Heart right ventricle (tissue), 16 donors: ENCODE results near the gene CNNM2. TPM values are rescaled to one million over a fixed set of nuclear protein-coding genes. Genes with fewer than 3 reads are reported as not detected.

Experiments
- ATAC-seq, 8 donors: fragments of 200-7000 bp; cut with Tn5 transposase; one replicate each; pipeline ENCODE4 v1.9.1; 2020; ENCODE audit warnings: mild to moderate bottlenecking in 8 of 8, moderate library complexity in 8 of 8, moderate number of reproducible peaks in 1 of 8
- DNase-seq, 2 donors: peaks; one replicate each; pipeline ENCODE4 v3.0.0-alpha.2; 2020
- H3K27ac ChIP-seq, 10 donors: fragments of 200-600 bp; sonication (generic) in 2 of 10; one replicate each; pipeline versions ENCODE4 v1.5.0 to v1.8.0; 2020 to 2022; ENCODE audit warnings: mild to moderate bottlenecking in 3 of 10
- H3K27me3 ChIP-seq, 7 donors: fragments of 200-600 bp; one replicate each; pipeline ENCODE4 v1.8.0; 2021 to 2022; ENCODE audit warnings: mild to moderate bottlenecking in 2 of 7
- H3K36me3 ChIP-seq, 9 donors: fragments of 200-600 bp; sonication (generic) in 1 of 9; one replicate each; pipeline versions ENCODE4 v1.5.0 to v1.8.0; 2020 to 2022; ENCODE audit warnings: mild to moderate bottlenecking in 2 of 9
- H3K4me1 ChIP-seq, 9 donors: fragments of 200-600 bp; sonication (generic) in 1 of 9; one replicate each; pipeline versions ENCODE4 v1.5.0 to v1.8.0; 2020 to 2022; ENCODE audit warnings: mild to moderate bottlenecking in 4 of 9
- H3K4me3 ChIP-seq, 10 donors: fragments of 200-600 bp; sonication (generic) in 2 of 10; one replicate each; pipeline versions ENCODE4 v1.5.0 to v1.8.0; 2020 to 2022; ENCODE audit warnings: mild to moderate bottlenecking in 7 of 10, moderate library complexity in 2 of 10
- H3K9me3 ChIP-seq, 11 donors: fragments of 200-600 bp in 10 of 11; sonication (generic) in 2 of 11; one replicate each; pipeline versions ENCODE4 v1.5.0 to v1.8.0; 2013 to 2022; ENCODE audit warnings: mild to moderate bottlenecking in 2 of 11, control low read depth in 1 of 11, moderate library complexity in 1 of 11
- CTCF ChIP-seq, 9 donors: fragments of 200-600 bp; sonication (generic) in 2 of 9; IDR thresholded peaks; one replicate each; pipeline versions ENCODE4 v1.5.0 to v1.8.0; 2021 to 2022; ENCODE audit warnings: antibody characterized with exemption in 9 of 9, mild to moderate bottlenecking in 5 of 9, moderate library complexity in 1 of 9
- WGBS, 2 donors: extraction: QIAGEN DNeasy Blood & Tissue Kit; methylation state at CpG; one replicate each; pipeline ENCODE4 v1.1.7; 2013; ENCODE audit warnings: inconsistent platforms in 1 of 2; 5-methylcytosine and 5-hydroxymethylcytosine counted together
- intact Hi-C, 10 donors: fragments of 100-400 bp; cut with DNase I; formaldehyde crosslinking; loops; one replicate each; pipeline versions ENCODE4 v1.11.1 to v1.14.2; 2022
- polyA plus RNA-seq, 2 donors: library from polyadenylated mRNA; stranded (reverse); fragments of 200-250 nt; gene quantifications; one replicate each; pipeline ENCODE4 v1.2.3, GENCODE V29; 2013
- total RNA-seq, 10 donors: library from RNA; stranded (reverse); fragmentation: NEBNext Ultra II Directional in 3 of 10; extraction: Animal tissue kit (Norgen Biotek cat#: 25700) in 3 of 10; gene quantifications; one replicate each; pipeline versions ENCODE4 v1.2.1 to v1.2.4, GENCODE V29; 2021 to 2023
- donor health status: Arrhythmogenic right ventricular cardiomyopathy.
- donor health status: ischemic (EF 13 %, LVEDD 7.1; RV severe dilation, severe dysfunction).
- donor health status: healthy with polysubstance abuse.
- donor health status: DM: no; HTN: yes; CAD: no.
- donor health status: DM: no; HTN: no; CAD: no.
- donor health status: ischemic (EF 25% LVEDD 6.9; RV normal size, moderate dysfunction).
- donor health status: ischemic (EF 25% LVEDD 5.7; RV mildly dilated, moderate dysfunction).
- donor health status: healthy.
- donor health status: DM: yes; HTN: yes; CAD: no.
- donor health status: Ischemic cardiomyopathy.
- donor health status: ischemic (EF 35%, LVEDD 5.7; RV mildly dilated, moderate dysfunction).
- donor health status: nonischemic (EF 11% LVEDD 7.7; RV severe dilation, severe dysfunction).
- donor health status: DM: yes; HTN: yes; CAD: no.
- donor health status: PGD.
- donor health status: ischemic (EF 29% LVEDD 5.4; RV normal size, mild dysfunction).
- donor health status: nonischemic (EF 23%, LVEDD 6.1; RV moderate dilation, normal function).

Gene CNNM2
- total and polyA plus RNA-seq, 12 donors, result 1.3 to 5.3 (median 3.9) TPM

DNA sequence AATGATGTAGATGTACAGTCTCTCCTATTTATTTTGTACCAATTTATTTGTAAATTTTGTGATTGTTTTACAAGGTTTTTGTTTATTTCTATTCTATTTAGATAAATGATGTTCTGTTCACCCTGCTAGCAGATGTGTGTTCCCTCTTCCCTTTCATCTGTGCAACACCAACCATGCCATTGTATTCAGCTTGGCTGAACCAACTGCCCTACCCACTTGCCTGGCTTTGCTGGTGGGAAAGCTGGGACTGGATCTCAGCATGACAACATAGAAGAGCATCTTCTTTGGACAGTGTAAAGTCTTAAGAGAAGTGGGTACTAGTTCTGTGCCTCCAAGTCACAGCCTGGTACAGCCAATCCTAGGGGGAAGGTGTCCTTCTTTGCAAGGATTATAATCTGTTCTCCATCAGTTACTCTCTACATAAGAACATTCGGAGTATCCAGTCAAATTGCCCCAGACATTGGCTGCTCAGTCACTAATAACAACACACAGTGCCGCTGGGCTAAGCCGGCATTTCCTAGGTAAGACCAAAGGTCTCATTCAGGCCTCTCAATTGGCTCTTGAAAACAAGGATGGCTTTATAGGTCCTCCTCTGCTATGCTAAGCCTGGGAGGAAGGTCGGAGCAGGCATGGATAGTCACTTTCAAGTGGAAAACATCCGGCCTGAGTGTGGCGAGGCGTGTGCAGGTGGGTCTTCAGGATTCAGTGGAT lies 165.3 kb downstream of the CNNM2 start:
- TF ChIP-seq CTCF (IDR thresholded peaks at IDR 0.05), result no peak
- DNase-seq (no peak), ATAC-seq (peak in 1 of 8 donors; percentile 8)
- intact Hi-C loops, result loop anchor here in 4 of 10 donors (5.0 to 10.0 kb wide), 2 partner anchors 161 to 164 kb away; partner anchors contain the start of gene RPEL1 (in 4 of the 4)
- H3K27me3 ChIP-seq, result no peaks in the 10 kb centered on the region
- H3K36me3 ChIP-seq, result peaks cover 0 to 83% (median 33%) of the 10 kb centered on the region in 9 donors
- H3K9me3 ChIP-seq, result no peaks in the 10 kb centered on the region
- WGBS, 2 donors, result 97 to 98% methylated on average over 7 of the region's 7 CpGs
- H3K27ac ChIP-seq, result no peak overlapping the region
- H3K4me1 ChIP-seq, result no peaks in the 10 kb centered on the region
- no peak overlapping the region for H3K4me3 ChIP-seq

GRCh38 chr10:103083977-103084320 lies 165.9 kb downstream of the CNNM2 start:
- WGBS, 2 donors, result 87 to 94% methylated on average over 5 of the region's 5 CpGs
- no peak overlapping the region for H3K4me3 ChIP-seq
- H3K27me3 ChIP-seq, result no peaks in the 10 kb centered on the region
- intact Hi-C loops, result loop anchor here in 4 of 10 donors (5.0 to 10.0 kb wide), 2 partner anchors 161 to 163 kb away; partner anchors contain the start of gene RPEL1 (in 4 of the 4)
- H3K4me1 ChIP-seq, result no peaks in the 10 kb centered on the region
- TF ChIP-seq CTCF (IDR thresholded peaks at IDR 0.05), result no peak
- no peak for ATAC-seq
- no peaks in the 10 kb centered on the region for H3K9me3 ChIP-seq
- H3K36me3 ChIP-seq, result peaks cover 0 to 83% (median 38%) of the 10 kb centered on the region in 9 donors
- no peak for DNase-seq
- H3K27ac ChIP-seq, result no peak overlapping the region

DNA sequence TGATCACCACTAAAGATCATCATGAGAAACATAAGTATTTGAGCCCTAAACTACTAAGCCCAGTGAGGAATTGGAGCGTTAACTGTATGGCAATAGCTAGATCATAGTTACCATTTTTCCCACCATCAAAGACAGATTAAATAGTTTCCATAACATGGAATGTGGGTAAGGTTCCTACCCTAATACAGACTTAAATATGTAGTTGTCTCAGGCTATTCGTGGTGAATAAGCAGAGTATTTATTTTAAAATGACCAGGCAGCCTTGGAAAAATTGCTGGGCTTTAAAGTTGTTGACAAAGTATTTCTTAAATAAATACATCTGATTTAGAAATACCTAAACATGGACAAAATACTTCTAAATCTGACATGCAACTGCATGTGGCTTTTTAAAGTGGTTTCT lies 168.2 kb downstream of the CNNM2 start:
- Histone ChIP-seq H3K27ac (no peak overlapping the region), H3K9me3 (no peaks in the 10 kb centered on the region), H3K4me3 (no peak overlapping the region), H3K4me1 (no peaks in the 10 kb centered on the region), H3K36me3 (peaks cover 0 to 96% (median 62%) of the 10 kb centered on the region in 9 donors), H3K27me3 (no peaks in the 10 kb centered on the region)
- ATAC-seq (no peak), DNase-seq (no peak)
- no peak for TF ChIP-seq CTCF (IDR thresholded peaks at IDR 0.05)
- WGBS, 2 donors, result 88 to 93% methylated on average over 2 of the region's 2 CpGs
- intact Hi-C loops, result loop anchor here in 3 of 10 donors (10.0 kb wide), 1 partner anchor 159 kb away; the partner anchor contains the start of gene RPEL1 (in 3 of the 3)

DNA sequence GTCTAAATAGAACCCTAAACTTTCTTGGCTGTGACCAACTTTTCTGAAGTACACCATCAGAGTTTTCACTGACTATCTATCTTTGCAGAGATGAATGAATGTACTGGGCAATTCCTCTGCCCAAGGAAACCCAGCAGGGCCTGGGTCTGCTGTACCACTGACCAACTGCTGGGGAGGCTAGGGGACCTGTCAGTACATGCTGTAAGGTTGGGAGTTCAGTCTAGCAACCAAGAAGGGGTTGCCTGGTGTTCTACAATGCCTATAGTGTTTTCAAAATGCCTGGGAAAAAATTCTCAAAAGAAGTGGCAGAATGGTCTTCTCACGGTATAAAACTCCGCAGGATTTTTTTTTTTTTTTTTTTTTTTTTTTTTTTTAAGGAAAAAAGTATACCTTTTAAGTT lies 168.7 kb downstream of the CNNM2 start:
- H3K9me3 ChIP-seq, result no peaks in the 10 kb centered on the region
- DNase-seq (no peak), ATAC-seq (no peak)
- H3K4me1 ChIP-seq, result no peaks in the 10 kb centered on the region
- H3K27me3 ChIP-seq, result no peaks in the 10 kb centered on the region
- no peak overlapping the region for H3K27ac ChIP-seq
- peaks cover 0 to 99% (median 67%) of the 10 kb centered on the region in 9 donors for H3K36me3 ChIP-seq
- WGBS, 2 donors, result 89 to 91% methylated on average over 2 of the region's 2 CpGs
- intact Hi-C loops, result loop anchor here in 3 of 10 donors (10.0 kb wide), 1 partner anchor 158 kb away; the partner anchor contains the start of gene RPEL1 (in 3 of the 3)
- TF ChIP-seq CTCF (IDR thresholded peaks at IDR 0.05), result no peak
- no peak overlapping the region for H3K4me3 ChIP-seq
